Fibroblast of the conjunctiva (primary cell): ENCODE results near the gene ACE.
A peak's percentile ranks its signal among the peaks of the same experiment; 100 is the strongest.

Source experiments
- DNase-seq: peaks from one replicate; pipeline ENCODE4 v3.0.0-alpha.2; 2010; ENCODE audit warnings: low read depth

The ACE gene

GRCh38 chr17:63476854-63477479 is at the start of gene ACE:
Gene ACE, plus strand, starts transcription at chr17:63477061. Its CDS starts 34 bp downstream, at chr17:63477095.
- DNase-seq, result no peak

- no peak for DNase-seq
Observed at GRCh38 chr17:63429766-63430165, 47.1 kb upstream of the ACE start.

- DNase-seq, result no peak
Observed at GRCh38 chr17:63430223-63430622, 46.6 kb upstream of the ACE start.

GRCh38 chr17:63431618-63431938 is 45.3 kb upstream of the ACE start:
- DNase-seq, result no peak

- DNase-seq, result no peak
Observed at GRCh38 chr17:63431939-63432804, 44.7 kb upstream of the ACE start.

GRCh38 chr17:63433746-63434591 is 42.9 kb upstream of the ACE start:
- DNase-seq, result peak; percentile 95

GRCh38 chr17:63434951-63435571 is 41.8 kb upstream of the ACE start:
- DNase-seq, result no peak

GRCh38 chr17:63435681-63436522 is 41.0 kb upstream of the ACE start:
- no peak for DNase-seq

- no peak for DNase-seq
Observed at GRCh38 chr17:63436523-63437110, 40.2 kb upstream of the ACE start.

GRCh38 chr17:63437287-63438091 is 39.4 kb upstream of the ACE start:
- DNase-seq, result no peak

GRCh38 chr17:63438092-63439051 is 38.5 kb upstream of the ACE start:
- no peak for DNase-seq

- DNase-seq, result no peak
Observed at GRCh38 chr17:63439687-63440086, 37.2 kb upstream of the ACE start.

- no peak for DNase-seq
Observed at GRCh38 chr17:63440127-63440769, 36.6 kb upstream of the ACE start.

- DNase-seq, result no peak
Observed at GRCh38 chr17:63440770-63441335, 36.0 kb upstream of the ACE start.

- DNase-seq, result no peak
Observed at GRCh38 chr17:63441654-63442053, 35.2 kb upstream of the ACE start.

- no peak for DNase-seq
Observed at GRCh38 chr17:63442074-63442473, 34.8 kb upstream of the ACE start.

- no peak for DNase-seq
Observed at GRCh38 chr17:63442549-63443035, 34.3 kb upstream of the ACE start.

- DNase-seq, result no peak
Observed at GRCh38 chr17:63443053-63443452, 33.8 kb upstream of the ACE start.
